GM18502 (cell line): ENCODE results near the gene ANKRD6.

Experiments
- ATAC-seq: cut with Tn5 transposase; IDR thresholded peaks from one replicate; pipeline ENCODE4 v1.9.1; 2021; ENCODE audit warnings: mild to moderate bottlenecking; ENCODE audit not compliant: unreplicated experiment, poor library complexity

ANKRD6 gene

DNA sequence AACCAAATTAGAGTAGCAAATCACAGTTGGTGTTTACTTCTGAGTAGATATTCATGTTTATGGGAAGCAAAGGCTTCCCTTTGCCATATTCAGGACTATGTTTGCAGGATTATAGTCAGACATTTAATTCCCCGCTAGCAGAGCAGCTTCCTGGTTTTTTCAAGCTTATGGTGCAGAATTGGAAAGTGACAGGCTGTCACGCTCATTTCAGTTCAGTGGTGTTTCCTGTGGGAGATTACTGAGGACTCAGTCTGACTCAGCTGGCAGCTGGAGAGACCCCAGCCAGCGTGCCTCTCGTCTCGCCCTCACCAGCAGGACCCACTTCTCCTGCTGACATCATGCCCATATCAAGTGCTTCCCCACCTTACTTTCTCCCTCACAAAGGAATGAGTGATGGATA is 120.5 kb downstream of the ANKRD6 start:
- ATAC-seq = no peak

DNA sequence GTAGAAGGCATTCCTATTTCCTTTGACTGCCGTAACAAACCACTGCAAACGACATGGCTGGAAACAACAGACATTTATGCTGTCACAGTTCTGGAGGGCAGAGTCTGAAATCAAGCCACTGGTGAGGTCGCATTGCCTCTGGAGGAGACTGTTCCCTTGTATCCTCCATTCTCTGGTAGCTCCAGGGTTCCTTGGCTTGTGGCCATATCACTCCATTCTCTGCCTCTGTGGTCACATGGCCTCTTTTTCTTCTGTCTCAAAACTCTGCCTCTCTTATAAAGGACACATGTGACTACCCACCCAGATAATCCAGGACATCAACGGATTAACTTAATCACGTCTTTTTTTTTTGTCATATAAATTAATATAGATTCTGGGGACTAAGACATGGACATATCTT is 121.2 kb downstream of the ANKRD6 start:
- ATAC-seq = no peak

DNA sequence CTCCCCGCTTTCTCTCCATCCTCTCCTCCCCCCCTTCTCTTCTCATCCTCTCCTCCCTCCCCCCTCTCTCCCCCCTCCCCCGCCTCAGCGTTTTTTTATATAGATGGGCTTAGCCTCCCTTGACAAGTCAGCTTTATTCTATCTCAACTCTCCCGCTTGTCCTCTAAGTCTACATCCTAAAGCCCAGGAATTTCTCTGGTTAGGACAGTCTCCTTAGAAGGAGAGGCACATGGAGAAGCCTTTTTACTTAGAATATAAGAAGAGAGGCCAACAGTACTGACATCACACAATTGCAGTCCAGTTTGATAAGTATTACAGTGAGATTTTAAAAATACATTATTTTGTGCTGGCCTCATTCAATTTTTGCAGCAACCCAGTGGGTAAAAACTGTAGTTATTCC is 122.1 kb downstream of the ANKRD6 start:
- no peak for ATAC-seq

DNA sequence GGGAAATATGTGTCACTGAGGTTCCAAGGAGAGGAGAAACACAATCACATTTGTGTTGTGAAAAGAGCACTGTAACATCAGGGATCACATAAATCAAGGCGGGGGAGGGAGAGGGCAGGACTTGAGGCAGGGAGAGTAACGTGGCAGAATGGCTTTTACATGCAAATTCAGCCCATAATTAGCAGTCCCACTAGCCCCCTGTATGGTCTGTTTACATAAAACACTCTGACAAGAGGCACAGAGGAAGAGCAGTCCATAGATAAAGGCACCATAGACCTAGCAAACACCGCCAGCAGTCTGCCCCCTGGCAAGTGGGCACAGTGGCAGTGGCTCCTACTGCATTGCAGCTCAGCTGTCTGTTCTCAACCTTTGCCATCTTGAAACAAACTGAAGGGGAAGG is 122.9 kb downstream of the ANKRD6 start:
- ATAC-seq = no peak

DNA sequence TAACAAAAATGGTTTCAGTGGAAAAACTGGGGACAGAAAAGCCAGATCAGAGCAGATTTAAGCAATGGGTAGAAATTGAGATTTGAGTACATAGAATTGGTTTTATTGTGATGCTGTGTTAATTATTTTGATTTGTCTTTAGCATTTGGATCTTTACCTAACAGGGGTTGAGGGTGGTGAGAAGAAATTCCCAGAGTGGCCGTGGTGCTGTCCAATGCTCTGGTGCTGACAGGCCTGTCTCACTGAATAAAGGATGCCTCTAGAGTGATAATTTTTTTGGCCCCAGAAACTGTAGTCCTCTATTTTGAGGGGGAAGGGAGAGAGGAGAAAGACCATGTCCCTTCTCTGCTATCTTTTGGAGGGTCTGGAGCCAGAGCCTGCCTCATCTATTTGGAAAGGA is 126.5 kb downstream of the ANKRD6 start:
- no peak for ATAC-seq

DNA sequence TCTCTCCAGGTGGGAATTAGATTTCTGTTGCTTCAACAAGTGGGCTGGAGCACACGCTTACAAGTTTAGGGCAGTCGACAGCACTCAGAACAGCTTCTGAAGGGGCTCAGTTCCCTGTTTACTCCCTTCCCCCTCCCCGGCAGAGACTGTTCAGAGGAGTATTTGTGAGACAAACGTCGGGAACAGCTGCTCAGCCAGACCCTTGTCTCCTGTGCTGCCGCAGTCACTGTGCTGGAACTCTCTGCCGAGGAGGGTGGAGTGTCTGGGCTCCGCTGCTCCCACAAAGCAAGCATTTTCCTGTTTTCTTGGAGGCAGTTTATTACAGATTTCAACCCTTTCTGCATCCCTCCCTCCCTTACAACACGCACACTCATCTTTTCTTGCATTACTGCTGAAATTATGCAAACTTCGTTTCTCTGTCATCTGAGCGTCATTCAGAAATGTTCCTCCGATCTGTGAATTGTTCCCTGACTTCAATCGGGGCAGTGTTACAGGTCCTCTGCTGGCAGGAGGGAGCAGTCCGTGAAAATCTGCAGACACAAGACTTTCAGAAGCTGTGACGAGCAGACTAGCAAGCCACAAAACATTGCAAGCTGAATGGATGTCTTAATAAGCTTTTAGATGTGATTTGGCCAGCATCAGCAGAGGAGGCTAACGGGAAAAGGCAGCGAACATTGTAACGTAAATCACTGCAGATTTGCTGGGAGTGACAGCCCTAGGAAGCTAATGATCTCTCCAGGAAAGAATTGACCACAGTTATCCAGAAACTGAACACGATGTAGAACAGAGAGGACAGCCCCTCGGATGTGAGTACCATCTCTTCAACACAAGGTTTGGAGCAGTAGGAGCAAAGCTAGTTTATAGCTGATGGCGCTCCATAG is 129.4 kb downstream of the ANKRD6 start:
- no peak for ATAC-seq

DNA sequence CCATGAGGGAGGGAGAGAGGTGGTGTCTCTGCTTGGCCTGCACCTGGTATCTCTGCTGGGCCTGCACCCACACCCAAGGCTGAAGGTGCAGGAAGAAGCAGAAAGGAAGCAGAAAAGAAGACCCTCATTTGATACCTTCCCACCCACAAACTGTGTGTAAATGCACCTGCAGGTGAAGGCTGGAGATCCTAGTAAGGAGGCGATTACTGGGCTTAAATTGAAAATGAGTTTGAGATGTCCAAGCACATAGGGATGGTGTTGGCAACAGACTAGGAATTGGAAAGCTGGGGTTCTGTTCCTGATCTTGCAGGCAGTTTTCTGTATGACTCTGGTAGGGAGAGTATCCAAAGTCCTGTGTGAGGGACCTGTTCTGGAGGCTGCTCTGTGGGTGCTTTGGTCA is 130.9 kb downstream of the ANKRD6 start:
- ATAC-seq = no peak

DNA sequence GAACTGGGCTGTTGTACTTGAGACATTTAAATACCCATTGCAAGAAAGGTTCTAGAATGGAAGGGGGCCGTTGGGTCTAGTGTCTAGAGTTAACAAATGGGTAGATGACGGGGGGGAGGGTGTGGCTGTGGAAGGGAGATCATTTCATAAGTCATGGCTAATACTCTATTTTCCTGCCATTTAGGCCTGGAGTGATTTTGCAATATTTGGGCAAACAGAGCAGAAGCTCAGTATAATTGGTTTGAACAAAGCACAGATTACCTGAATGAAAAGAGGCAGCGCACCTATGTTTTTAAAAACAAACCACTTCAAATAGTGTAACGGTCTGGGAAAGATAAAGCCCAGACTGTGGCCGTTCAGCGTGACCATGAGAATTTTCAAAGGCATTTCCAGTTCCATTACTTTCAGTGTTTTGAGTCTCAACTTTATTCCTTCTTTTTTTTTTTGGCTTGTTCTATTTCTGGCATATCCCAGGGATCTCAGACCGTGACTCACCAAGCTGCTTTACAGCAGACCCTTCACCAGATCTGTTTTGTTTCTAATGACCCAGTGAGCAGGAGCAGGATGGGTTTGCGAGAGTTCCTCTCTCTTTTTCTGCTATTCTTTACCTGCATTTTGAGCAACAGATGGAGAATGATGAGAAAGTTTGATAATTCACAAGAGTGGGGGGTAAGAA is 131.9 kb downstream of the ANKRD6 start:
- ATAC-seq = no peak

DNA sequence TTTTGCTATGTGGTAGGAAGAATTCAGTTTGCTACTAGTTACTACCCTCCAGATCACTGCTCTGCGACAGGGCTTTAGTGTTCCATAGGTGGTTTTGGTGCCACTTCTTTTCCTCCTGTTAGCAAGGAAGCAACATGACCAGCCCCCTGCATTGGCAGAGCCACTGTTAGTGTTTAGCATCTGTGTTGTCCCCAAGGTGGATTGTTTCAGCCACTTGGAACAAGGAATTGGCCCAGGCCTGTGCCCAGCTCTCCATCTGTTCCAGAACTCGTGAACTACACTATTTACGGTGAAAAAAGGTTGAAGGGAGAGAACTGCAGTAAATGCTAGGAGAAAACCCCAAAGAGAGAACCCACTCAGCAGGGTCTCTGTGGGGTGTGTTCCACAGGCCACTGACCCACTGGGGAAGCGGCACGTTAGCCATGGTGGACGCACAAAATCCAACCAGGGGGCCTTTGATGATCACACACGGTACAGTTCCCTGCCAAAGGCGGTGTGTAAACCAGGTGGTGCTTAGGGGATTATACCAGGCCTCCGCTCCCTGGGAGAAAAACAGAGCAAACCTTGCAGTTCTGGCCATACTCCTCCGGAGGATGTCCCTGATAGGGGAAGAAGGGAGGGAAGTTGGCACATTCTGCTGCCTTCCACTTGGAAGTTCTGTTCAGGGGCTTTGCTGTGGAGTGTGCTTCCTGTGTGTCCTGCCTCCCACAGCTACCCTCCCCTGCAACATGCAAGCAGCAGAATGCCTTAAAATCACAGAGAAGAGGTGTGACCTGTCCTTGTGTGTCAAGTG is 133.3 kb downstream of the ANKRD6 start:
- no peak for ATAC-seq

DNA sequence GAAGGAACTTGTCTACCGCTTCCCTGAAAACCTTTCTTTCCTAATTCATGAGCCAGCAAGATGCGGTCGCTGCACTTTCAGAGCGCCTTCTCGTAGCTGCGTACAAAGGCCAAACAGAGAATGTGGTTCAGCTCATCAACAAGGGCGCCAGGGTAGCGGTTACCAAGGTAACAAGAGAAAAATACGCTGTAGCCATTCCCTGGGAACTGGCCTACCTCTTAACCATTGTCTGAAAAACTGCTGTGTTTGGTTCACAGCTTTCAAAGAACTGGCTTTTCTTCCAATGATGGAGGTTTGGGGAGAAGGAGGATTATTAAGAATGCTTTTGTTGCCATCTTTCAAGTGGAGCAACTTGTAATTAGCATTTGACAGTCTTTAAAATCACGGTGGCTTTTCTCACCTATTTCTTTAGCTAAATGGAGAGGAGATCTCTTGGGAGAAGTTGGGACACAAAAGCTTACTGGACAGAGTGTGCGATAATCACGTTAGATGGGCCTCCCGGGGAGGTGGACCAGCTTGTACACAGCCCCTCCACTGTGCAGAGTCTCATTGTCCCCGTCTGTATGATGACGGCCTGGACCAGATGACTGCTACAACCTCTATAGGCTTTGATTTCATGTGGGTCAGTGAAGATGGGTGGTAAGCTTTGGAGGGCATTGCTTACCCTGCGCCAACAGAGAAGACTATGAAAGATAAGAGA is 134.1 kb downstream of the ANKRD6 start:
- no peak for ATAC-seq

DNA sequence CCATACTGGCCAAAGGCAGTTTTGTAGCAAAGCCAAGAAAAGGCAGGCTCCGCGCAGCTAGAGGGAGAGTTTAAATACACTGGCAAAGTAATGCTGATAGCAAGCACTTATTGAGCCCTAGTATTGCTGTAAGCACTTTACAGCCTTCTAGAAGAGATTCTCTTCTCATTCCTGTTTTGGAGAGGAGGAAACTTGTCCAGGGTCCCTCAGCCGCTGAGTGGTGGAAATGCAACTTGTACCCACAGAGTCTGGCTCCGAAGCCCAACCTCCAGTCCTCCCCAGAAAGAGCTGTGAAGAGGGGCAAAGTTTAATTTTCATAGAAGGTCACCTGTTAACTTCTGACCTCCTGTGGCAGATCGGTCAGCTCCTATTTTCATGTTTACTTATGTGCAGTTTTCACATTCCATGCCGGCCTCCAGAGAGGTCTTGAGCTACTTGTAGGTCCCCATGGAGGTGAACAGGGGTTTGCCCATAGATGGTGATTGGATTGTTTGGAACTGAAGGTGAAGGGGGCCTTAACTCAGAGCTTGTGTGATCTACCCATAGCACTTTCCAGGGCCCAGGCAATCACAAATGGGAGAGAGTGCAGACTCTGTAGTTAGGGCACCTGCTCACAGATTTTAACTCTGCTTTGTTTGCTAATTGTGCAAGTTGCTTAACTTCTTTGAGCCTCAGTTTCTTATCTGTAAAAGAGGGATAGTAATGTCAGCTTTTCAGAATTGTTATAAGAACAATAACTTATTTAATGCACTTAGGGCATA is 134.9 kb downstream of the ANKRD6 start:
- ATAC-seq = no peak

DNA sequence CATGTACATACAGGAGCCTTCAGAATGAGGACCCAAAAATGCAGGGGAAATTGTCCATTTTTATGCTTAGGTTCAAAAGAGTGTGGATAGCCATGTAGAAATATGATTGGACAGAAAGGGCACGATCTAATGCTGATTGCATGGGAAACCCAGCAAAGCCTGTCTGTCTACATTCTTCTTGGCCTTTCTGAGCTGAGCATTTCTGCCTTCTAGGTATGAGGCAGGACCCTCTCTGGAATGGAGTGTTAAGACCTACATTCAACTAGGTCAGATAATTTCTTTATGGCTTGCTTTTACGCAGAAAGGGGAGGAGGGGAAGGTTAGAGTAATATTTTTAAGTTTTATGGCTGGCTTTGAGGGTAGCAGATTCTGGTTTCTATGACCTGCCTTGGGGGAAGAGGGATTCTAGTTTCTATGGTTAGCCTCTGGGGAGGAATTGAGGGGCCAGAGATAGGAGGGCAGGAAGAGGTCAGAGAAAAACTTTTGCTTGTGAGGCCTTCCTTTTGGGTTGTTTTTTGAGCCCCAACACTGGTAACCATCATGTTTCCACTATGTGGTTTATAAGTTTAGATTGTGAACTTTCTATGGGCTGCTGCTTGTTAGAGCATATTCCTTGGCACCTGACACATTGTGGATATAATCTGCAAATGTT is 142.1 kb downstream of the ANKRD6 start:
- ATAC-seq = no peak

DNA sequence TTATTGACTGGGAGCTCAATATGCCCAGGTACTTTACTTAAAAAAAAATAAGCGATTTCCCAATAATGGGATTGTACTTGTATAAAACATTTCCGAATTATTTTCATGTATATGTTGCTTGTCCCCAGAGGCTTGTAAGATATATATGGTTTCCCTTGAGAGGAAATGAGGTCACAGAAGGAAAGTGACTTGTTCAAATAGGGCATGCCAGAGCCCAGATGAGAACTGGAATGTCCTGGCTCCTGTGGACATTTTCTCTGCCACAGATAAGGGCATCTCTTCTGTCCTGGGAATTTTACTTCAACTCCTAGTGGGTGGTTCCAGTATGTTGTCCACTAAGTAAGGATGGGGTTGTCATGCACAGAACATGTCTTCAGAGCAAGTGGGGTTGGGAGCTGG is 142.6 kb downstream of the ANKRD6 start:
- no peak for ATAC-seq

DNA sequence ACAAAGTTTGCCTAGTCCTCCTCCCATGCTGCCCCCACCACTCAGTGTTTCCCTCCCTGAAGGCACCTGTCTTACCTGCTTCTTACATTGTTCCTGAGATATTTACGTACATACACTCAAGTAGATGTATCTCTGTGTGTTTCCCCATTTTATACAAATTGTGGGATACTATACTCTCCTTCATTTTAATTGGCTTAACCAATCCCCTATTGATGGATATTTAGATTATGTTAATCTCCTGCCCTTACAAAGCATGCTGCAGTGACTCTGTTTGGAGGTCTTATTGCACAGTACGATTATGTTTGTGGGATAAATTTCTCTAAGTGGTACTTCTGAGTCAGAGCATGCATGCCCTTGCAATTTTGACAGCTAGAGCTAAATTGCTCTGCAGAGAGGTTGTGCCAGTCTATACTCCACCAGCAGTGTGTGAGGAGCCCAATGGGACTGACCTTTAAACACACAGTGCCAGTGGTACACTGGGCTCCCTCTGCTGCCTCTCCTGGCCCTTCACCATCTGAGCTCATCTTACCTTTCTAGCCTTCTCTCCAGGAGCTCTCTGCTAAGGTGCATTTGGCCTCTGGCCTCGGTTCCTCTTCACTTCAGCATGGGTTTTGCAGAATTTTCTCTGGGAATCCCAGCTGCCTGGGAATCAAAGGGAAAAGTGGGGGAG is 148.2 kb downstream of the ANKRD6 start:
- no peak for ATAC-seq

DNA sequence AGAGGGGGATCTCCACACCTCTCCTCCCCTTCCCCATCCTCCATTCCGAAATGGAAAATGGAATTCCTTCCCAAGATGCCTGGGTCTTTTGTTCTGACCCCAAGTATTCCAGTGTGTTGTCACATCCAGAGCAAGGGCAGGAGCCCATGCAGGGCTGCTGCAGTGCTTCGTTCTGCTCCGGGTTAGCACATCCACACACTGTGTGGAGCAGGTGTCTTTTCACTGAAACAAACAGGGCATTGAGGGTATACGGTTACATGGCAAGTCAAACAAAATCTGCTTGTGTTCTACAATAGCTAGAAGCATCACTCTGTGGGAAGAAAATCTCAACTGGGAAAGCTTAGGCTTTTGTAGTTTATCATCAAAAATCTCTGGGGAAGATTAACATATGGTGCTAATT is 148.7 kb downstream of the ANKRD6 start:
- ATAC-seq = no peak

DNA sequence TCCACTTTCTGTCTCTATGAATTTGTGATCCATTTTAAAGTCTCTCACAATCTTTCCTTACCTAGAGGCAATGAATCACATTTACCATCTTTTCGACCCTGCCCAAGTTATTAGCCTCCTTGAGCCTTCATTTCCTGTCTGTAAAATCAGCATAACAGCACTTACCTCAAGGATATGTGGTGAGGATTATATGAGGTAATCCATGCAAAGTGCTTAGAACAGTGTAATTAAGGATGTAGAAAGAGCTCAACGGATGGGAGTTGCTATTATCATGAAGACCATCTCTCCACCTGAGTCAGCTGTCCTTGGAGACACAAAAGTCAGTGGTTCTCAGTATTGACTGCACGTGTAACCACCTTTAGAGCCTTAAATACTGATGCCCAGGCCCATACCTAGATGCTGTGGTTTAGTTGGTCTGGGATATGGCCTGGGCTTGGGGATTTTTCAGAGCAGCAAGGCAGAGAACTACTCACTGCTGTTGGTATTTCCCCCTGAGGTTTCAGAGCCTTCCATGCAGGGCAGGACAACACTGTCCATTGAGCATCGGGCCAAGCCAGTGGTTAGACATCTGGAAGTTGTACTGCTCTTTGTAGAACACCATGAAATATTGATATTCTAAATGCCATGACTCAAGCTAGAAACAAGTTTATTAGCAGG is 149.8 kb downstream of the ANKRD6 start:
- ATAC-seq = no peak

DNA sequence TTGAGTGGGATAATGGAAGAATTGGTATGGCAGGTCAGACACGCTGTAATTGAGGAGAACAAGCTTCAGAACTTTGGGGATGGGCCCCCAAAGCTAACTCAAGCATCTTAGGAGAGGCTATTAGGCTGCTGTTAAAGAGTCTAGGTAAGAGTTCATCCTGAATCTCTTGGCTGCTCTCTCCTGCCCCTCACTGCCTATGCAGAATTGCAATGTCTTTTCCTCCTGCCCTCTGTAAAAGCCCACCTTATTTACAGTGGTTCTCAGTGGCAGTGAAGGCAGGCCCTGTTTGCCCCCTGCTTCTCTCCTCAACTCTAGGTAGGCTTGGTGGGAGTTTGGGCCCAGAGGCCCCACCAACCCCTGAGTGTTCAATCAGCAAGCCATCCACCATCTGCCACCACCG is 150.6 kb downstream of the ANKRD6 start:
- ATAC-seq = no peak

DNA sequence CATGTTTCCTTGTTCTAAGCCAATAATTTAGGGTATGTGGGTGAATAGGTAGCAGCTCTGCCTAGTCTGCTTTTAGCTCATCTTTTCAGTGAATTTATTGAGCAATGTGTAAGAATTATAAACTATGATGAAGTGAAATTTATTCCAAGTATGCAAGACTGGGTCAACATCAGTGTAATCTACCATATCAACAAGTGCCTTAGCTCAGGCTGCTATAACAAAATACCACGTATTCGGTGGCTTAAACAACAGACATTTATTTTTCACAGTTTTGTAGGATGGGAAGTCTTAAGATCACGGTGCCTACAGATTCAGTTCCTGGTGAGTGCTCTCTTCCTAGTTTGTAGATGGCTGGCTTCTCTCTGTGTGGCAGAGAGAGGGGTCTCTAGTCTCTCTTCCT is 151.6 kb downstream of the ANKRD6 start:
- ATAC-seq = no peak
